HG03342 (cell line): ENCODE measurements around the gene PHETA2.

ENCODE experiments used
- ATAC-seq: cut with Tn5 transposase; IDR thresholded peaks from one replicate; pipeline ENCODE4 v1.9.1; 2021; ENCODE audit warnings: mild to moderate bottlenecking, moderate library complexity; ENCODE audit not compliant: unreplicated experiment

PHETA2 gene, protein sequence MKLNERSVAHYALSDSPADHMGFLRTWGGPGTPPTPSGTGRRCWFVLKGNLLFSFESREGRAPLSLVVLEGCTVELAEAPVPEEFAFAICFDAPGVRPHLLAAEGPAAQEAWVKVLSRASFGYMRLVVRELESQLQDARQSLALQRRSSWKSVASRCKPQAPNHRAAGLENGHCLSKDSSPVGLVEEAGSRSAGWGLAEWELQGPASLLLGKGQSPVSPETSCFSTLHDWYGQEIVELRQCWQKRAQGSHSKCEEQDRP

DNA sequence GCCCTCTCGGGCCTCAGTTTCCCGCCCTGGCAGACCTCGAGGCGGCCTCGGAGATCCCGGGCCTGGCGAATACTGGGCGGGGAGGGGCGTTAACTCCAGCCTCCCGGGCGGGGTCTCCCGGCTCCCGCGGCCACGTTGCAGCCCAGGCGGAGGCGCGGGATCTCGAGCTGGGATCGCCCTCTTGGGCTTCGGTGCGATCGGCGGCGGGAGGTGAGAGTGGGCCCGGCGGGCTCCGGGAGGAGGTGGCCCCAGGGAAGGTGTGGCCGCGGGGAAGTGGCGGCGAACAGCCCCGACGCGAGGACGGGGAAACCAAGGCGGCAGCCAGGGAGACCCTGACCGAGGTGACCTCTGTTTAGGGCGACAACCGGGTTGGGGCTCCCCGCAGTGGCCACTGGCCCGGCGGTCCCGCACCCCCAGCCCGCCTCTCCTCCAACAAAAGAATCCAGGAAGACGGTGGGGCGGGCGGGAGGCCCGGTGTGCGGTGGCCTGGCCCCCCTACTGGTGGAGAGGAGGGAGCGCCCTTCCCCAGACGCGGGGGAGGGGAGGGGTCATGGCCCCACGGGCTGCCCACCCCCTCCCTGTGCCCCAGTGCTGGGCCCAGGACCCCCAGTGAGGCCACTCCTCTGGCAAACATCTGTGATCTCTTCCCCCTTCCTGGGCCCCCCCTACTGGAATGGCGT, at the start of gene PHETA2:
Gene PHETA2 (plus strand): TSS at position 117 of the 680 bp plus-strand sequence. CDS start 3,046 bp downstream, outside the sequence.
- ATAC-seq = no peak

DNA sequence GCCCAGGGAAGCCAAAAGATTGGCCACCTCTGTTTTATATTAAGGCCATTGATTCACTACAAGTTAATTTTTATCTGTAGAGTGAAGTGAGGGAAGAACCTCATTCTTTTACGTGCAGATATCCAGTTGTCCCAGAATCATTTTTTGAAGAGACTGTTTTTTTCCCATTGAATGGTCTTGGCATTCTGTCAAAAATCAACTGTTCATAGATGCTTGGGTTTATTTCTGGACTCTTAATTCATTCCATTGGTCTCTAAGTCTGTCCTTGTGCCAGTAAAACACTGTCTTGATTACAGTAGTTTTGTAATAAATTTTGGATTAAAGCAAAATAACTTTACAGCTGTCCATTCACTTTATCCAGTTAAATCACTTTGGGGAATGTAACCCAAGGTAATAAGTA, 48.6 kb upstream of the PHETA2 start:
- no peak for ATAC-seq

DNA sequence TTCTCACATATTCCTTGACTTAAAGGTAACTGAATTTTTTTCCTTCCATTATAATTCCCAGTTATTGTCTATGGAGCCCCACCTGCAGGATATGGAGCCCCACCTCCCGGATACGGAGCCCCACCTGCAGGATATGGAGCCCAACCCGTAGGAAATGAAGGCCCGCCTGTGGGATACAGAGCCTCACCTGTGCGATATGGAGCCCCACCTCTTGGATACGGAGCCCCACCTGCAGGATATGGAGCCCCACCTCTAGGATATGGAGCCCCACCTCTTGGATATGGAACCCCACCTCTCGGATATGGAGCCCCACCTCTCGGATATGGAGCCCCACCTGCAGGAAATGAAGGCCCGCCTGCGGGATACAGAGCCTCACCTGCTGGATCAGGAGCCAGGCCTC, 47.3 kb upstream of the PHETA2 start:
- ATAC-seq = no peak

DNA sequence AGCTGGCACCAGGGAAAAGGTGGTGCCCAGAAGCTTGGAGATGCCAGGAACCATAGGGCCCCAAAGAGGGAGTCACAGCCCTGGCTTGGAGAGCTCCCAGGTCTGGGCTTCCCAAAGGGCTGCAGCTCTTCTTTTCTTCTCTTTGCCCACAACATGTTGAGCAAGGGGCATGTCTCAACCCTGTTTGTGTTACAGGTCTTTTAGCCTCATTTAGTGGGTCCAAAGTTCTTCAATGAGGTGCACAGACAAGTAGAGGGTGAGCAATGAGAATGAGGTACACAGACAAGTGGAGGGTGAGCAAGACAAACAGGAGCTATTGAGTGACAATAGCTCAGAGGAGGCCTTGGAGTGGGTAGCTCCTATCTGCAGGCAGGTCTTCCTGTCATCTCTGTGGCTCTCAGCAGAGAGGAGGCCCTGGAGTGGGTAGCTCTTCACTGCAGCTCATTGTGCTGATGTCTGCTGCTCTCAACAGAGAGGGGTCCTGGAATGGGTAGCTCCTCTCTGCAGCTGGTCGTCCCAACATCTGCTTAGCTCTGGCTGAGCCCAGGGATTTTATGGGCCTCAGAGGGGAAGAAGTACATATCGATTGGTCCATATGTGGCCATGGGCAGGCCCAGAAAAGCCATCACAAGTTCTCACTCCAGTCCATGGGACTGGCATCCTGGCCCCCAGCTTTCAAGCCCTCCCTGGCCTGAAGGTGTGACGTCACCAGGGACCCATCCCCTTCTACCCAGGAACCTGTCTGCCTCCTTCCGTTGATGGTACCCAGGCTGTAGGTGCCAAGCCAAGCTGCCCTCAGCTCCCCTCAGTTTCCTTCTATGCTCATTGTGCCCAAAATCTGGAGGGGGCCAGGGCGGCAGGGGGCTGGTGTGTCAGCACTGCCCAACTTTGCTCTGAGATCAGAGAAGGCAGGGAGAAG, 40.5 kb upstream of the PHETA2 start:
- no peak for ATAC-seq

DNA sequence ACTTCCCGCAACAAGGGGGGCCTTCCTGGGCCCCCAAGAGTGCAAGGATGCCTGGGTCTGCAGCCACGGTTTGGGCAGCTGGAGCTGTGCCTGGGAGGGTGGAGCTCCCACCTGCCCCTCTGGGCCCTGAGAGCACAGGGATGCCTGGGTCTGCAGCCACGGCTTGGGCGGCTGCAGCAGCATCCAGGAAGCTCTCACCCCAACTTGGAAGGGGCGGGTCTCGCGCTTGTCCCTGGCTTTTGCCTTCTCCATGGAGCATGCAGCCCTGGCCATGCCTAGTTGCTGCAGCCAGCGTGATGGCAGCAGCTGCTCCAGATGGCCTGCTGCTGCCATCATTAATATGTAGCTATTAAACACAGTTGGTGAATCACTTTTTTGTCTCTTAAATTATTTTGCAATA, 38.8 kb upstream of the PHETA2 start:
- no peak for ATAC-seq

DNA sequence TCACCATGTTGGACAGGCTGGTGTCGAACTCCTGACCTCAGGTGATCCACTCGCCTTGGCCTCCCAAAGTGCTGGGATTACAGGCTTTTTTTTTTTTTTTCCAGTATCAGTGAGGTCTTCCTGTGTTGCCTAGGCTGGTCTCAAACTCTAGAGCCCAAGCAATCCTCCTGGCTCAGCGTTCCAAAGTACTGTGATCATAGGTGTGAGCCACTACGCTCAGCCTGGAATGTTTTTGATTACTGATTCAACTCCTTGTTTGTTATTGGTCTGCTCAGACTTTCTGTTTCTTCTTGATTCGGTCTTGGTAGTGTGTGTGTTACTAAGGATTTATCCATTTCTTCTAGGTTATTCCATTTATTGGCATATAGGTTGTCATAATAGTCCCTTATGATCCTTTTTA, 34.8 kb upstream of the PHETA2 start:
- no peak for ATAC-seq

DNA sequence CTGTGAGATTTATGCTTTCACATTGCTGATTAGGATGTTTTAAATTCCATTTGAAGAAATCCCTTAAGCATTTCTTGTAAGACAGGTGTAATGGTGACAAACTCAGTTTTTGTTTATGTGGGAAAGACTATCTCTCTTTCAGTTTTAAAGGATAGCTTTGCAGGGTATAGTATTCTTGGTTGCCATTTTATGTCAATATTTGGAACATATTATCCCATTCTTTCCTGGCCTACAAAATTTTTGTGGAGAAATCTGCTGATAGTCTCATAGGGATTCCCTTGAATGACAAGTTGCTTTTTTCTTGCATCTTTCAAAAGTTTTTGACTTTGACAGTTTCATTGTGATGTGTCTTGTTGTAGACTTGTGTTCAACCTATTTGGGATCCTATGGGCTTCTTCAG, 32.3 kb upstream of the PHETA2 start:
- no peak for ATAC-seq

DNA sequence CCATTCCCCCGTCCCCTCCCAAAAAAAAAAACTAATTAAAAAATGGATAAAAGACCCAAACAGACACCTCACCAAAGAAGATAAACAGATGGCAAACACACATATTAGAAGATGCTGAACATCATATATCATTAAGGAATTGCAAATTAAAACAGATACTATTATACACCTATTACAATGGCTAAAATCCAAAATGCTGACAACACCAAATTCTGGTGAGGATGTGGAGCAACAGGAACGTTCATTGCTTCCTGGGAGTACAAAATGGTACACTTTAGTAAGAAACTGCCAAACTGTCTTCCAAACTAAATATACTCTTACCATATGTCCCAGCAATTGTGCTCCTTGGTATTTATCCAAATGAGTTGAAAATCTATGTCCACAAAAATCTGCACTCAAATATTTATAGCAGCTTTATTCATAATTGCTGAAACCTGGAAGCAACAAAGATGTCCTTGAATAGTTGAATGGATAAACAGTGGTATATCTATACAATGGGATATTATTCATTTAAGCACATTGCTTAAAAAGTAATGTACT, 23.3 kb upstream of the PHETA2 start:
- ATAC-seq = no peak

DNA sequence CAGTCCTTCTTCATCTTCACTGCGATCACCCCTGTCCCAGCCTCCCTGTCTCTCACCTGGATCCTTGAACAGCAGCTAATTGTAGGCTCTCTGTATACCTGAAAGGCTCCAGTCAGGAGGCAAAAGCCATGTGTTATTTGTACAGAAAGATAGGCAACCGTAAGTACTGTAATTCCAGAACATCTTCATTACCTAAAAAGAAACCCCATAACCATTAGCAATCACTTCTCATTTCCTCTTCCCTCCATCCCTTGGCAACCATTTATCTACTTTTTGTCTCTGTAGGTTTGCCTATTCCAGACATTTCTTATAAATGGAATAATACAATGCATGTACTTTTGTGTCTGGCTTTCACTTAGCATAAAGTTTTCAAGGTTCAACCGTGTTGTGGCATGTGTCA, 21.3 kb upstream of the PHETA2 start:
- no peak for ATAC-seq

DNA sequence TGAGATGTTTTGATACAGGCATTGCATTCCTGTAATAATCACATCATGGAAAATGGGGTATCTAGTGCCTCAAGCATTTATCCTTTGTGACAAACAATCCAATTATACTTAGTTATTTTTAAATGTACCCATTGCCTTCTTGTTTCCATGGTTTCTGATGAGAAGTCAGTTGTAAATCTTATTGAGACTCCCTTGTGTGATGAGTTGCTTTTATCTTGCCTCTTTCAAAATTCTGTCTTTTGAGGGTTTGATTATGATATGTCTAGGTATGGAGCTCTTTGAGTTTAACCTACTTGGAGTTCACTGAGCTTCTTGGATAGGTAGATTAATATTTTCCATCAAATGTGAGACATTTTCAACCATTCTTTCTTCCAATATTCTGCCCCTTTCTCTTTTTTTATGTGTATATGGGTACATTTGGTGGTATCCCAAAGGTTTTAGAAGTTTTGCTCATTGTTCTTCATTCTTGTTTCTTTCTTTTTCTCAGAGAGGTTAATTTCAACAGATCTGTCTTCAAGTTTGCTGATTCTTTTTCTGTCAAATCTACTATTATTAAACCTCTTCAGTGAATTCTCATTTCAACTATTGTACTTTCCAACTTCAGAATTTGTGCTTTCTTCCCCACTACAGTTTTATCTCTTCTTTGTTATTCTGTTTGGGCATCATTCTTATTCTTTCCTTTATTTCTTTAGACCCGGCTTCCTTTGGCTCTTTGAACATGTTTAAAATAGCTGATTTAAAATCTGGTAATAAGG, 17.1 kb upstream of the PHETA2 start:
- no peak for ATAC-seq

DNA sequence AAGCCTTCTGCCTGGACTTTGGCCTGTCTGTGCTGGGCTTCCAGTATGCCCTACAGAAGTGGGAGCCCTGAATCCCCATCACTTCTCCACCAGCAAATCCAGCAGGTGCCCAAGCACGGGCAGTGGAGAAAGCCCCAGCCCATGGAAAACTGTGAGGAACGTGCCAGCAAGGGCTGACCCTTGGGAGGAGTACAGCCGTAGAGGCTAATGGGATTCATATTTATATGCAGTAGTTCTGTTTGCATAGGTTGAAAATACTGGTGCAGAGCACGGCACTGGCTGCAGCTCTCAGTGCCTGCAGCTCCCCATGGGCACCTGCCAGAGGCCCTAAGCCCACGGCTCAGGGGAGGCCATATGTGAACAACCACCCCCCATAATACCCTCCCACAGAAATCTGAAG, 13.6 kb upstream of the PHETA2 start:
- ATAC-seq = no peak

DNA sequence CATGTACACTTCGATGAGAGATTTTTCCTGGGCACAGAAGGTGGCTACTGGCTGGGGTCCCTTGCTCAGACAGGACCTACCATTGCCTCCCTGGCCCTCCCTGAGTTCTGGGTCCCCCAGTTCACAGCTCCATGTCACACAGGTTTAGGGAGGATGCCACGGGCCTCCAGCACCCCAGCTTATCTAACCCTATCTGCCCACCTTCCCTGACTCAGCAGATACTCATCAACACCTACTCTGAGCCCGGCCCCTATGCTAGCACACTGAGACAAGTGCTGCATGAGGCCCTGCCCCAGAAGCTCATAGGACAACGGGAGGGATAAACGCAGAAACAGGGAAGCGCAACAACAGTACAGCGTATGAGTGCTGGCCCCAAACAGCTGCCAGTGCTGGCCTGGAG, 13.0 kb upstream of the PHETA2 start:
- ATAC-seq = no peak

DNA sequence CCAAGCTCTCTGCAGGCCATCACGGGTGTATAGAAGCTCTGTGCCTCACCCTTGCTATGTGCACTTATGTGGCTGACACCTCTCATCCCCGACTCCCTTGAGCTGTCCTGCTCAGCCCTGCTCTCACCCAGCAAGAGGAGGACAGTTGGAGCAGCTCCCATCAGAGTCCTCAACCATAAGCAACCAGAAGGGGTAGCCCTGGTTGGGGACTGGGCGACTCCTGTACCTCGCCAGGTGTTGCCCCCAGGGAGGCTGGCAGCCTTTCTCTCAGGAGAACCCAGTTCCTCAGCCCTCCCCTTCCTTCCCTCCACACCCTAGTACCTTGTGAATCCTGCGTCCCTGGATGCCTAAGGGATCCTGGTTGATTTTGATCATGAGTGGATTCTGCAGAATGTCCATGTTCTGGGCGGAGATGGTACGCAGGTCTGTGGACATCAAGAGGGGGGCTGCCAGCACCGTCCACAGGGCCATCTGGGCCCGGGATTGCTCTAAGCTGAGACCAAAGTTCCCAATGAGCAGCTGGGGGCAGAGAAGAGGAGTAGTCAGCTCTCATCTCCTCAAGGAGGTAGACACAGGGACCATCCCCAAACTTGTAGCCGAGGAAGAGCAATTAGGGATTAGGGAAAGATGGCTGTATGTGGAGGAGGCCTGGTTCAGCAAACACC, 11.4 kb upstream of the PHETA2 start:
- ATAC-seq = no peak

DNA sequence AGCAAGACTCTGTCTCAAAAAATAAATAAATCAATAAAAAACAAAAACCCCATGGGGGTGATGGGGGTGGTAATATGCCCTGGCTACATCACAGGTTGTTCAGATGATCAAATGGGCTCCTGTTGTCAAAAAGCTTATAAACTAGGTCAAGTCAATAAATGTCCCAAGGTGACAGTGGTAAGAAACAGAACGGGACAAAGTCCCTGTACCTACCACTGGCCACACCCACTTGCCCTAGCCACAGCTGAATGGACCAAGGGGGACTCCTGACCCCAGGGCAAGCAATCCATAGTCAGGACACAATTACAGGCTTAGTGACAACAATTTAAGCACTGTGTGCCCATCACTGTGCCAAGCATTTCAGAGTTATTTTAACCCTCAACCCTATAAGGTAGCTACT, 9.4 kb upstream of the PHETA2 start:
- ATAC-seq = no peak

DNA sequence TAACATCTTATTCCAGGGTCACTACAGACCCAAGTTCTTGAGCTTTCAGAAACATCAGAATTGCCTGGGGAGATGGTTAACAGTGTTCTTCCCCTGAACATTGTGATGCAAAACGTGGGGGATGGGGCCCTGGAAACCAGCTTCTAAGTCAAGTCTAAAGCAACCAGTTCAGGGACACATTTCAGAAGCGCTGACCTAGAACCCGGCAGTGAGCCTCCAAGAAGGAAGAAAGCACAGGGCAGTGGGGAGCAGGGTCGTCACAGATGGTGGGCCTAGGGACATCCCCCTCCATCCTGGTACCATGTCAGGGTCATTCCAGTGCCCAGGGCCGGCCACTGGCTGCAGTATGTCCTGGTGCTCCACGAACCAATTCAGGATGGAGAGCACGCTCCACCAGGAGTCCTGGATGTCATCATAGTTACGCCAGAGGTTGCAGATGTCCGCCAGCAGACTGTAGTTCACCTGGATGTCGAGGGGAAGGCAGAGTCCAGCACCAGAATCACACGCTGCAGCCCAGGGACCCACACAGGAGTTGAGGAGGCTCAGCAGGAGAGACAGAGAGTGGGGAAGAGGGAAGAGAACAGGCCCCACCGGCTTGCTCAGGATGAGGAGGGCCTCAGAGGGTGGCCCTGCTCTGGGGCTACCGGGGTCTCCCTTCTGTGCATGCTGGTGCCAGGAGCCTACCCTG, 8.5 kb upstream of the PHETA2 start:
- no peak for ATAC-seq

DNA sequence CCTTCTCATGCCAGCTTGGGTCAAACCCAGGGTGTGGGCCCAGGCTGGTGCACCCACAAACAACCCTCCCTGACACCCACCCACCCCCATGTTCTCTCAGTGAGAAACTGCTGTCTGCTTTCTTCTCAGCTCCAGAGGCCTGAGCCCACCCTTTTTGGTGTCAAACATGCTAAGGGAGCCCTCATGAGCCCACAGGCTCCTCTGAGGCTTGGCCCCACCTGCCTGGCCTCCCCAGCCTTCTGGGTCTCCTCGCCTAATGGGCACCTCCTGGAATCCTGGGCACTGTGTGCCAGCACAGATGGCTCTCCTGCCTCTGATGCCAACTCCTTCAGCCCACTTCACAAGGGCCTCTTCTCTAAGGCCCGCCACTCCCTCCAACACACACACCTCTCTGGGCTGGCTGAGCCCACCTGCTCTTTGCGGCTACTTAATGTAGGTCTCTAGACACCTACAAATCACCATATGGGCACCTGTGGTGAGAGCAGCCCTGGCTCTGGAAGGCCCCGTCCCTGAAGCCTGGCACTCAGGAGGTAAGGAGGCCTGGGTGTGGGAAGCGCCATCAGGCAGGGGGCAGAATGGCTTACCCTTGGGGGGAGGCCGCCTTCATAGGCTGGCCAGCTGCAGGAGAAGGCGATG, 7.8 kb upstream of the PHETA2 start:
- ATAC-seq = no peak

DNA sequence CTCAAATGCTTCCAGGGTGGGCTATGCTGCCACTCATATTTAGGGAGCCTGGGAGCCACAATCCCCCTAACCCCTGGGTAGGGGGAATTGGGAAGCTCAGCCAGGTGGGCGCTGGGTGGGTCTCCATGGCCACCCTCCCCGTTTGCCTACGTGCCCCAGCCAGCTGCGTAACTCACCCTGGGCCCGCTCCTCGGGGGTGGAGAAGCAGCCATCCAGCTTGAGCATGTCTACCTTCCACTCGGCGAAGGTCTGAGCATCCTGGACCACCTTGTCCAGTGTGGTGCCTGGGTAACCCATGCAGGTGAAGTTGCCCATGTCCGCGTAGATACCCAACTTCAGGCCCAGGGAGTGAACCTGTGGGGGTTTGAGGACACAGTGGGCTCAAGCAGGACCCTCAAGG, 7.1 kb upstream of the PHETA2 start:
- no peak for ATAC-seq

DNA sequence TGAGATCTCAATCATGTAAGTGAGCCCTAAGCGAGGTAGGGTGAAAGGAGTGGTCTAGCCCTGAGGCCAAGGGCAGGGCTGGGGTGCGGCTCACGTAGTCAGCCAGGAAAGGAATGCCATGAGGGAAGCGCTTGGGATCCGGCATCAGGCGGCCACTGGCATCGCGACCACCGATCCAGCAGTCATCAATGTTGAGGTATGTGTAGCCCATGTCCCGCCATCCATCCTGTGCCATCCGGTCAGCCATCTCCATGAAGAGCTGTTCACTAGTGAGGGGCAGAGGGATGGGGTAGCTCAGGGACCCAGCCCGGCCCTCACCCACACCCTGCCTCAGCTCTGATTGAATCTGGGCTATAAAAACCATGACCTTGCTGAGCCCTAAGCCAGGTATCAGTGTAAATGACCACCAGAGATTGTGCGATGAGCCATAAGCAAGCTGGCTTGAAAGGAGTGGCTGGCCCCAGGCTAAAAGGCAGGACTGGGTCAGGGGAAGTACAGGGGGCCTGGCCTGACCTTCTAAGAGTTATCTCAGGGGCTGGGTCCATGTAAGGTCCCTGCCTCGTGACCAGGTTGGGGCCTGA, 6.3 kb upstream of the PHETA2 start:
- no peak for ATAC-seq

DNA sequence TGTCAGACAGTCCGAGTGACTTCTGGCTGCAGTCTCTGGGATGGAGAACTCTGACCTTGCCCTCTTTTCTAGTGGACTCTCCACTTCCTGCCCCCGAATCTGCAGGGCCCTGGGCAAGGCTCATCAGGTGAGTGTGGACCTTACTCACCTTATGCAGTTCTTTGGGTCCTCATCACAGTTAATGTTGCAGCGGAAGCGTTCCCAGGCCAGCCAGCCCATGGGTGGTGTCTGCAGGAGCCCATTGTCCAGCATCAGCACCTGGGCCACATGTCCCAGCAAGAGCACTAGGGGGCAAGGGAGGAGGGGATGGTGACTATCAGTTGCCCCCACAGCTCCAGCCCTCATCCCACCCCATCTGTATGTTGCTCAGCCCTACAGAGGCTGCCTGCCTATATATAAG, 5.8 kb upstream of the PHETA2 start:
- ATAC-seq = no peak
